GM23338 (cell line): ENCODE measurements around the gene PRODH2. TPM values are rescaled to one million over a fixed set of nuclear protein-coding genes. Genes with fewer than 3 reads are reported as not detected.

Experiments
- ATAC-seq: fragments of 200-7000 bp; cut with Tn5 transposase; 3 replicates; pipeline ENCODE4 v1.9.1; 2020
- DNase-seq: peaks from one replicate; pipeline ENCODE4 v3.0.0-alpha.2; 2015; ENCODE audit warnings: low spot score
- H2AFZ ChIP-seq: fragments of 200-600 bp; sonication (generic); 2 replicates; pipeline ENCODE4 v1.8.0; 2016; ENCODE audit warnings: antibody characterized with exemption, mild to moderate bottlenecking, moderate library complexity
- H3F3A ChIP-seq: fragments of 200-600 bp; sonication (generic); replicated peaks from 2 replicates; pipeline ENCODE4 v1.8.0; 2017; ENCODE audit warnings: antibody characterized with exemption, mixed run types, low read depth
- H3K27ac ChIP-seq: fragments of 200-600 bp; sonication (generic); 2 replicates; pipeline ENCODE4 v1.6.1; 2016; ENCODE audit warnings: low read depth
- H3K27me3 ChIP-seq: fragments of 200-600 bp; sonication (generic); 2 replicates; pipeline ENCODE4 v1.8.0; 2016; ENCODE audit warnings: mild to moderate bottlenecking, mixed run types, moderate library complexity; ENCODE audit not compliant: insufficient read depth
- H3K36me3 ChIP-seq: fragments of 200-600 bp; sonication (generic); 2 replicates; pipeline ENCODE4 v1.8.0; 2016; ENCODE audit warnings: mild to moderate bottlenecking; ENCODE audit not compliant: insufficient read depth
- H3K4me1 ChIP-seq: fragments of 200-600 bp; sonication (generic); 2 replicates; pipeline ENCODE4 v1.8.0; 2016; ENCODE audit warnings: mild to moderate bottlenecking, moderate library complexity; ENCODE audit not compliant: insufficient read depth
- H3K4me2 ChIP-seq: fragments of 200-600 bp; sonication (generic); 2 replicates; pipeline ENCODE4 v1.7.1; 2017; ENCODE audit warnings: mixed run types
- H3K4me3 ChIP-seq: fragments of 200-600 bp; sonication (generic); 2 replicates; pipeline ENCODE4 v1.6.1; 2016; ENCODE audit warnings: mixed run types
- H3K79me2 ChIP-seq: fragments of 200-600 bp; sonication (generic); replicated peaks from 2 replicates; pipeline ENCODE4 v1.8.0; 2017; ENCODE audit warnings: mild to moderate bottlenecking; ENCODE audit not compliant: insufficient read depth
- H3K9me2 ChIP-seq: fragments of 200-600 bp; sonication (generic); 2 replicates; pipeline ENCODE4 v1.8.0; 2017; ENCODE audit not compliant: insufficient read depth
- H4K20me1 ChIP-seq: fragments of 200-600 bp; sonication (generic); replicated peaks from 2 replicates; pipeline ENCODE4 v1.8.0; 2017; ENCODE audit warnings: mild to moderate bottlenecking; ENCODE audit not compliant: insufficient read depth
- H3K27ac Mint-ChIP-seq: 2 replicates; pipeline ENCODE4 v1.8.0; 2020; ENCODE audit warnings: inconsistent platforms, mild to moderate bottlenecking, moderate library complexity, mixed read lengths
- H3K27me3 Mint-ChIP-seq: 3 replicates; pipeline ENCODE4 v1.8.0; 2022; ENCODE audit warnings: low read depth, mild to moderate bottlenecking, moderate library complexity, mixed read lengths, inconsistent platforms; ENCODE audit not compliant: insufficient read depth, poor library complexity
- H3K36me3 Mint-ChIP-seq: 3 replicates; pipeline ENCODE4 v1.8.0; 2021; ENCODE audit warnings: low read depth, mild to moderate bottlenecking, inconsistent platforms, moderate library complexity, mixed read lengths
- H3K4me1 Mint-ChIP-seq: 3 replicates; pipeline ENCODE4 v1.8.0; 2020; ENCODE audit warnings: mild to moderate bottlenecking, inconsistent platforms, mixed read lengths
- H3K4me3 Mint-ChIP-seq: 3 replicates; pipeline ENCODE4 v1.8.0; 2021; ENCODE audit warnings: moderate library complexity, mild to moderate bottlenecking, inconsistent platforms, mixed read lengths
- H3K9me3 Mint-ChIP-seq: 3 replicates; pipeline ENCODE4 v1.8.0; 2020; ENCODE audit warnings: moderate library complexity, mild to moderate bottlenecking, inconsistent platforms, mixed read lengths
- CREB1 ChIP-seq: fragments of 250-450 bp; sonication (Bioruptor Pico); IDR thresholded peaks from 2 replicates; pipeline ENCODE4 v1.5.0; 2020; ENCODE audit warnings: low read depth, mild to moderate bottlenecking, moderate library complexity
- CTCF ChIP-seq, 2 experiments: fragments of 200-600 bp in 1 of 2; sonication (generic) in 1 of 2; conservative IDR thresholded peaks; 2 replicates each; pipeline versions ENCODE4 v1.5.1 to v1.6.1; 2016 to 2017; ENCODE audit warnings: antibody characterized with exemption in 2 of 2, low read depth in 2 of 2, mild to moderate bottlenecking in 2 of 2, moderate library complexity in 1 of 2
- EZH2 ChIP-seq: fragments of 200-600 bp; sonication (generic); IDR thresholded peaks from one replicate; pipeline ENCODE4 v1.8.0; 2017; ENCODE audit warnings: antibody characterized with exemption, mild to moderate bottlenecking, low read depth; ENCODE audit not compliant: unreplicated experiment
- EZH2phosphoT487 ChIP-seq: fragments of 200-600 bp; sonication (generic); IDR thresholded peaks from one replicate; pipeline ENCODE4 v1.8.1; 2018; ENCODE audit warnings: antibody characterized with exemption; ENCODE audit not compliant: unreplicated experiment
- JUNB ChIP-seq: IDR thresholded peaks from one replicate; pipeline ENCODE4 v1.6.1; 2016; ENCODE audit warnings: antibody characterized with exemption; ENCODE audit not compliant: unreplicated experiment
- NANOG ChIP-seq: IDR thresholded peaks from 2 replicates; pipeline ENCODE4 v1.6.1; 2016; ENCODE audit warnings: antibody characterized with exemption, borderline replicate concordance
- POLR2AphosphoS5 ChIP-seq: IDR thresholded peaks from 2 replicates; pipeline ENCODE4 v1.6.1; 2016; ENCODE audit warnings: antibody characterized with exemption, low read depth
- ZNF114 ChIP-seq: fragments of 250-450 bp; sonication (Bioruptor Pico); IDR thresholded peaks from 2 replicates; pipeline ENCODE4 v1.5.0; 2020; ENCODE audit warnings: mild to moderate bottlenecking, moderate library complexity
- ZNF331 ChIP-seq: fragments of 250-450 bp; sonication (Bioruptor Pico); IDR thresholded peaks from 2 replicates; pipeline ENCODE4 v1.5.0; 2020; ENCODE audit warnings: low read depth, mild to moderate bottlenecking, moderate library complexity
- polyA plus RNA-seq: library from polyadenylated mRNA; unstranded; fragments of >200 nt; fragmentation: Nextera tagmentation; extraction: Ambion mirVana; gene quantifications from 2 replicates; pipeline ENCODE4 v1.2.1, GENCODE V29; 2016
- total RNA-seq: library from RNA; depleted of rRNA; stranded (reverse); fragments of >200 nt; shearing (Covaris generic); gene quantifications from 2 replicates; pipeline ENCODE4 v1.2.3, GENCODE V29; 2014
- TF ChIP-seq, protein P1 (sequence below): IDR thresholded peaks from 2 replicates; pipeline ENCODE4 v1.6.1; 2016; ENCODE audit warnings: antibody characterized with exemption
- TF ChIP-seq, protein P2 (sequence below): fragments of 250-450 bp; sonication (Bioruptor Pico); IDR thresholded peaks from 2 replicates; pipeline ENCODE4 v1.5.0; 2020; ENCODE audit warnings: mild to moderate bottlenecking, moderate library complexity
- TF ChIP-seq, protein P3 (sequence below): IDR thresholded peaks from one replicate; pipeline ENCODE4 v1.6.1; 2018; ENCODE audit warnings: antibody characterized with exemption; ENCODE audit not compliant: unreplicated experiment

PRODH2 gene
- total and polyA plus RNA-seq, 2 experiments from 2014 or later, result not detected

- H3K4me1 Mint-ChIP-seq, result peaks cover 21% of the 10 kb centered on the region
- Histone ChIP-seq H2AFZ (peak overlapping the region; percentile 74), H3K4me1 (peaks cover 11% of the 10 kb centered on the region), H3F3A (no peaks in the 10 kb centered on the region), H3K36me3 (no peaks in the 10 kb centered on the region; the same call in 1 of the 2 replicates), H3K9me2 (no peaks in the 10 kb centered on the region), H3K27ac (no peak overlapping the region), H4K20me1 (no peaks in the 10 kb centered on the region), H3K79me2 (no peaks in the 10 kb centered on the region), H3K4me3 (peak overlapping the region; percentile 72), H3K4me2 (peak overlapping the region; percentile 92), H3K27me3 (peaks cover 59% of the 10 kb centered on the region)
- ATAC-seq (peak; percentile 9), DNase-seq (peak; percentile 36)
- no peak for TF ChIP-seq CREB1 (CRISPR knock-in tag)
- TF ChIP-seq, protein P1, sequence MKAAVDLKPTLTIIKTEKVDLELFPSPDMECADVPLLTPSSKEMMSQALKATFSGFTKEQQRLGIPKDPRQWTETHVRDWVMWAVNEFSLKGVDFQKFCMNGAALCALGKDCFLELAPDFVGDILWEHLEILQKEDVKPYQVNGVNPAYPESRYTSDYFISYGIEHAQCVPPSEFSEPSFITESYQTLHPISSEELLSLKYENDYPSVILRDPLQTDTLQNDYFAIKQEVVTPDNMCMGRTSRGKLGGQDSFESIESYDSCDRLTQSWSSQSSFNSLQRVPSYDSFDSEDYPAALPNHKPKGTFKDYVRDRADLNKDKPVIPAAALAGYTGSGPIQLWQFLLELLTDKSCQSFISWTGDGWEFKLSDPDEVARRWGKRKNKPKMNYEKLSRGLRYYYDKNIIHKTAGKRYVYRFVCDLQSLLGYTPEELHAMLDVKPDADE, result no peak
- TF ChIP-seq POLR2AphosphoS5, result no peak
- TF ChIP-seq ZNF331 (CRISPR knock-in tag), result no peak
- TF ChIP-seq EZH2, result no peak
- TF ChIP-seq, protein P2, sequence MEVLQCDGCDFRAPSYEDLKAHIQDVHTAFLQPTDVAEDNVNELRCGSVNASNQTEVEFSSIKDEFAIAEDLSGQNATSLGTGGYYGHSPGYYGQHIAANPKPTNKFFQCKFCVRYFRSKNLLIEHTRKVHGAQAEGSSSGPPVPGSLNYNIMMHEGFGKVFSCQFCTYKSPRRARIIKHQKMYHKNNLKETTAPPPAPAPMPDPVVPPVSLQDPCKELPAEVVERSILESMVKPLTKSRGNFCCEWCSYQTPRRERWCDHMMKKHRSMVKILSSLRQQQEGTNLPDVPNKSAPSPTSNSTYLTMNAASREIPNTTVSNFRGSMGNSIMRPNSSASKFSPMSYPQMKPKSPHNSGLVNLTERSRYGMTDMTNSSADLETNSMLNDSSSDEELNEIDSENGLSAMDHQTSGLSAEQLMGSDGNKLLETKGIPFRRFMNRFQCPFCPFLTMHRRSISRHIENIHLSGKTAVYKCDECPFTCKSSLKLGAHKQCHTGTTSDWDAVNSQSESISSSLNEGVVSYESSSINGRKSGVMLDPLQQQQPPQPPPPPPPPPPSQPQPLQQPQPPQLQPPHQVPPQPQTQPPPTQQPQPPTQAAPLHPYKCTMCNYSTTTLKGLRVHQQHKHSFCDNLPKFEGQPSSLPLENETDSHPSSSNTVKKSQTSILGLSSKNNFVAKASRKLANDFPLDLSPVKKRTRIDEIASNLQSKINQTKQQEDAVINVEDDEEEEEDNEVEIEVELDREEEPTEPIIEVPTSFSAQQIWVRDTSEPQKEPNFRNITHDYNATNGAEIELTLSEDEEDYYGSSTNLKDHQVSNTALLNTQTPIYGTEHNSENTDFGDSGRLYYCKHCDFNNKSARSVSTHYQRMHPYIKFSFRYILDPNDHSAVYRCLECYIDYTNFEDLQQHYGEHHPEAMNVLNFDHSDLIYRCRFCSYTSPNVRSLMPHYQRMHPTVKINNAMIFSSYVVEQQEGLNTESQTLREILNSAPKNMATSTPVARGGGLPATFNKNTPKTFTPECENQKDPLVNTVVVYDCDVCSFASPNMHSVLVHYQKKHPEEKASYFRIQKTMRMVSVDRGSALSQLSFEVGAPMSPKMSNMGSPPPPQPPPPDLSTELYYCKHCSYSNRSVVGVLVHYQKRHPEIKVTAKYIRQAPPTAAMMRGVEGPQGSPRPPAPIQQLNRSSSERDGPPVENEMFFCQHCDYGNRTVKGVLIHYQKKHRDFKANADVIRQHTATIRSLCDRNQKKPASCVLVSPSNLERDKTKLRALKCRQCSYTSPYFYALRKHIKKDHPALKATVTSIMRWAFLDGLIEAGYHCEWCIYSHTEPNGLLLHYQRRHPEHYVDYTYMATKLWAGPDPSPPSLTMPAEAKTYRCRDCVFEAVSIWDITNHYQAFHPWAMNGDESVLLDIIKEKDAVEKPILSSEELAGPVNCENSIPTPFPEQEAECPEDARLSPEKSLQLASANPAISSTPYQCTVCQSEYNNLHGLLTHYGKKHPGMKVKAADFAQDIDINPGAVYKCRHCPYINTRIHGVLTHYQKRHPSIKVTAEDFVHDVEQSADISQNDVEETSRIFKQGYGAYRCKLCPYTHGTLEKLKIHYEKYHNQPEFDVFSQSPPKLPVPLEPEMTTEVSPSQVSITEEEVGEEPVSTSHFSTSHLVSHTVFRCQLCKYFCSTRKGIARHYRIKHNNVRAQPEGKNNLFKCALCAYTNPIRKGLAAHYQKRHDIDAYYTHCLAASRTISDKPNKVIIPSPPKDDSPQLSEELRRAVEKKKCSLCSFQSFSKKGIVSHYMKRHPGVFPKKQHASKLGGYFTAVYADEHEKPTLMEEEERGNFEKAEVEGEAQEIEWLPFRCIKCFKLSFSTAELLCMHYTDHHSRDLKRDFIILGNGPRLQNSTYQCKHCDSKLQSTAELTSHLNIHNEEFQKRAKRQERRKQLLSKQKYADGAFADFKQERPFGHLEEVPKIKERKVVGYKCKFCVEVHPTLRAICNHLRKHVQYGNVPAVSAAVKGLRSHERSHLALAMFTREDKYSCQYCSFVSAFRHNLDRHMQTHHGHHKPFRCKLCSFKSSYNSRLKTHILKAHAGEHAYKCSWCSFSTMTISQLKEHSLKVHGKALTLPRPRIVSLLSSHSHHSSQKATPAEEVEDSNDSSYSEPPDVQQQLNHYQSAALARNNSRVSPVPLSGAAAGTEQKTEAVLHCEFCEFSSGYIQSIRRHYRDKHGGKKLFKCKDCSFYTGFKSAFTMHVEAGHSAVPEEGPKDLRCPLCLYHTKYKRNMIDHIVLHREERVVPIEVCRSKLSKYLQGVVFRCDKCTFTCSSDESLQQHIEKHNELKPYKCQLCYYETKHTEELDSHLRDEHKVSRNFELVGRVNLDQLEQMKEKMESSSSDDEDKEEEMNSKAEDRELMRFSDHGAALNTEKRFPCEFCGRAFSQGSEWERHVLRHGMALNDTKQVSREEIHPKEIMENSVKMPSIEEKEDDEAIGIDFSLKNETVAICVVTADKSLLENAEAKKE (CRISPR knock-in tag), result no peak
- TF ChIP-seq EZH2phosphoT487, result no peak
- TF ChIP-seq CTCF (conservative IDR thresholded peaks at IDR 0.05; ENCODE audit: low read depth in 2 of 2), result no peak
- TF ChIP-seq, protein P3, sequence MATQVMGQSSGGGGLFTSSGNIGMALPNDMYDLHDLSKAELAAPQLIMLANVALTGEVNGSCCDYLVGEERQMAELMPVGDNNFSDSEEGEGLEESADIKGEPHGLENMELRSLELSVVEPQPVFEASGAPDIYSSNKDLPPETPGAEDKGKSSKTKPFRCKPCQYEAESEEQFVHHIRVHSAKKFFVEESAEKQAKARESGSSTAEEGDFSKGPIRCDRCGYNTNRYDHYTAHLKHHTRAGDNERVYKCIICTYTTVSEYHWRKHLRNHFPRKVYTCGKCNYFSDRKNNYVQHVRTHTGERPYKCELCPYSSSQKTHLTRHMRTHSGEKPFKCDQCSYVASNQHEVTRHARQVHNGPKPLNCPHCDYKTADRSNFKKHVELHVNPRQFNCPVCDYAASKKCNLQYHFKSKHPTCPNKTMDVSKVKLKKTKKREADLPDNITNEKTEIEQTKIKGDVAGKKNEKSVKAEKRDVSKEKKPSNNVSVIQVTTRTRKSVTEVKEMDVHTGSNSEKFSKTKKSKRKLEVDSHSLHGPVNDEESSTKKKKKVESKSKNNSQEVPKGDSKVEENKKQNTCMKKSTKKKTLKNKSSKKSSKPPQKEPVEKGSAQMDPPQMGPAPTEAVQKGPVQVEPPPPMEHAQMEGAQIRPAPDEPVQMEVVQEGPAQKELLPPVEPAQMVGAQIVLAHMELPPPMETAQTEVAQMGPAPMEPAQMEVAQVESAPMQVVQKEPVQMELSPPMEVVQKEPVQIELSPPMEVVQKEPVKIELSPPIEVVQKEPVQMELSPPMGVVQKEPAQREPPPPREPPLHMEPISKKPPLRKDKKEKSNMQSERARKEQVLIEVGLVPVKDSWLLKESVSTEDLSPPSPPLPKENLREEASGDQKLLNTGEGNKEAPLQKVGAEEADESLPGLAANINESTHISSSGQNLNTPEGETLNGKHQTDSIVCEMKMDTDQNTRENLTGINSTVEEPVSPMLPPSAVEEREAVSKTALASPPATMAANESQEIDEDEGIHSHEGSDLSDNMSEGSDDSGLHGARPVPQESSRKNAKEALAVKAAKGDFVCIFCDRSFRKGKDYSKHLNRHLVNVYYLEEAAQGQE, result no peak
- no peak for TF ChIP-seq NANOG
- TF ChIP-seq ZNF114, result no peak
- no peak for TF ChIP-seq JUNB
- H3K27me3 Mint-ChIP-seq, result peaks cover 65% of the 10 kb centered on the region
- H3K36me3 Mint-ChIP-seq, result peaks cover 4% of the 10 kb centered on the region; the same call in 2 of the 3 replicates
- H3K27ac Mint-ChIP-seq, result no peak overlapping the region
- peak overlapping the region; percentile 78 for H3K4me3 Mint-ChIP-seq
- no peaks in the 10 kb centered on the region; the same call in 2 of the 3 replicates for H3K9me3 Mint-ChIP-seq
Observed at GRCh38 chr19:35861640-35862160, 49.1 kb upstream of the PRODH2 start.
